Stimulated activated CD8-positive, alpha-beta memory T cell treated with anti-CD3 and anti-CD28 coated beads, Interleukin-15, amount 100 ng/mL, for 48 hours (primary cell): ENCODE measurements around the gene GABBR1.

ENCODE experiments used
- DNase-seq, 2 donors: peaks; one replicate each; pipeline ENCODE4 v3.0.0-alpha.2; 2020; ENCODE audit warnings: low read depth in 2 of 2

Gene GABBR1

DNA sequence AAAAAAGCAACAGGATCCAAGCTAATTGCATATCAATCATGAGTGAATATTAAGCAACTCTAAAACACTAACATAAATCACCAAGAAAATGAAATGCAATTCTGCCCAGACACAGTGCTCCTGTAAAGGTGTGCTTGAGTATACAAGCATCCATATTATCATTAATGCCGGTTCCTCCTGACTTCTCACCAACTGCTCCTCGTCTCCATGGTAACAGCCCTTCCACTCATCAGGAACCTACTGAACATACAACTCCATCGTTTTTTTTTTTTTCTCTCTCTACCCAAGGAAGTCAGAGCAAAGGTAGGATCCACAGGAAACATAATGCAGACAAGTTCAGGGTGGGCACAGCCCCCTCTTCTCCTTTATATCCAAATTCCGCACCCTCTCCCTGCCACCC is 12.4 kb downstream of the GABBR1 start:
- no peak for DNase-seq

- no peak for DNase-seq
Observed at GRCh38 chr6:29619578-29620160, 13.3 kb downstream of the GABBR1 start.

DNA sequence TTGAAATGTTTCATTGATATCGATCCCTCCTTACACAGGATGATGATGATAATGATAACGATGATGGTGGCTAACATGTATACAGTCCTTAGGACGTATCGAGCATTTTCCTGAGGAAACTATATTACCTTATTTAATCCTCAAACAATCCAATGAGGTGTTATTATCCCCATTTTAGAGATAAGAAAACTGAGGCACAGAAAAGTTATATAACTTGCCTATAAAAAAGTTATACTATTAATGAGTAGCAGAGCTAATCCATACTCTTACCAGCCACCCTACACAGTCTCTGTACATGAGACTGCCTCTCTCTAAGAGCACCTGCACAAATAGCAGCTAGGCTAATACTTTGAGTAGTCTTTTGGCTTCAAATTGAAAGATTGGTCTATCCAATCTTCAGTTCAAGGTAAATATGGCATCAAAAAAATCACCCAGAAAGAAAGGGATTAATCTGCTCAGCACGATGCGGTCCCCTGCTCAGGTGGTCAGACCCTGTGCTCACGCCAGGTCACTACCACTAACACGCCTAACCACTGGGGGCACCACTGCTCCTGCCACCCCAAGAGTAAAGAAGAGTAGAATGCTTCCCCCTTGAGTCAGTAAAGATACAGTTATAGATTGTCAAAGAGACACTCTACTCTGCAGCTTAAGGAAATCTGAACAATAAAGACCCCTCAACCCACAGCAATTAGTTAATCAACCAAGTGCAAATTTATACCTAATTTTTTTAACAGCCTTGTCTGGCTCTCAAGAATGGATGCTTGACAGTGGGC is 15.0 kb downstream of the GABBR1 start:
- DNase-seq: no peak

DNA sequence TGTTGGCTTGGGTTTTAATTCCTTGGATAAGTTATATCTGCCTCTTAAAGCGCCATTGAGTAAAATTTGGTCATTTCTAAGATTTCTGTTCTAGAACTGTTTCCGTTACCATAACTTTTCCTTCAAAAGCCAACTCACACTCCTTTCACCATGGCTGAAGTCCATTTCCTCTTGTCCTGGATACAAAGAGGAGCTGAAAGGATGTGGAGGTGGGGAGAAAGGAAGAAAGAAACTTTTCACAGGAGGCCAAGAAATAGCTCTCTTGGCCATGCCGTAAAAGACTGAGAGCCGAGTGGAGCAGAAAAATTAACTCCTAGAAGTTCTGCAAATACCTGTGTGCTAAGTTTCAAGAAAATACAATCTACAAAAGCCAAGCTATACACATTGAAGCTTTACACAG is 21.6 kb downstream of the GABBR1 start:
- DNase-seq: no peak

- DNase-seq: no peak
Observed at GRCh38 chr6:29610540-29610939, 22.4 kb downstream of the GABBR1 start.

DNA sequence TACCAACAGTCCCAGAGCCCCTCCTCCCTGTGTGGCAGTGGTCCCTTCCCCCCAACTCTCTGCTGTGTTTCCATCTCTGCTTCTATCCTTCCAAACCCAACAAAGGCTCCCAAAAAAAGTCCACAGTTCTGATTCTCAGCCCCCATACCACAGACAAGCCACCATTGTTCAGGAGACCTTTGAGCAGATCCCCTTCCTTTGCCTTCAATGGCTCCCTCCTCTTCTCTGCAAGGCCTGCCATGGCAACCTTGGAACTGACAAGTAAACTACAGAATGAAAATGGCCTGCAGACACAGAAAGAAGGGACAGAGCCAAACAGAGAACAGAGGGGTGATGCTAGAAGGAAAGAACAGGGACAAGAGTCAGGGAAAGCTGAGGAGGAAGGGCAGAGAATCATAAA is 24.9 kb downstream of the GABBR1 start:
- DNase-seq: no peak

DNA sequence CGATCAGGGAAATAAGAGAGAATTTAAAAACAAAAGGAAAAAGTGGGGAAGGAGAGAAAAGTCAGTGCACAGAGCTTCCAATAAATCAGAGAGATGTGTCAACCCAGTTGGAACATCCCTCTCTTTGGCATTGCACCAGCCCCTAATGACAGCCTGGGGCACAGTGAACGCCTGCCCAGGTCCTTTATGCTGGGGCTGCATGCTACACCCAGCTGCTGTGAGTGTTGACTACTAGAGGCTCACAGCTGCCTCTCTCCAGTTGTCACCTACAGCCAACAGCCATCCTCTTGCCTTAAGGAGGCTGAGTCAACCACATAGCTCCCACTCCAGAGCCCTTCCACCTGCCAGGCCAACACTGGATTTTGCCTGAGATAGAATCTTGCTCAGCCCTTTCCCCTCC is 29.1 kb downstream of the GABBR1 start:
- DNase-seq: no peak

- no peak for DNase-seq
Observed at GRCh38 chr6:29603456-29603855, 29.5 kb downstream of the GABBR1 start.

- no peak for DNase-seq
Observed at GRCh38 chr6:29602564-29603361, 30.2 kb downstream of the GABBR1 start.

GRCh38 chr6:29598172-29598747 is 34.7 kb downstream of the GABBR1 start:
- DNase-seq: no peak

DNA sequence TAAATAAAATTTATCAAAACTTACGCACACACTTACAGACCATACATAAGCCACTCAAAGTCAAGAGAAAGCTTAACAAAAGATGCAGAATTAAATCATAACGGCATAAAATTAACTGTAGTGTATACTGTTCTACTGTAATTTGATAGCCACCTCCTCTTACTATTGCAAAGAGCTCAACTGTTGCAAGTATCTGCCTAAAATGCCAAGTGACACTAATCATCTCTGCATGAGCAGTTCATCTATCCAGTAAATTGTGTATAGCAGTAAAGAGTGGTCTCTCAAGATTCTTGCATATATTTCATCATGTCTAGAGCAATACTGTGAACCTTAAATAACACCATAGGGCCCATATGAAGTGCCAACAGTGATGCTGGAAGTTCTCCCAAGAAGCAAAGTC is 35.8 kb downstream of the GABBR1 start:
- DNase-seq: no peak

DNA sequence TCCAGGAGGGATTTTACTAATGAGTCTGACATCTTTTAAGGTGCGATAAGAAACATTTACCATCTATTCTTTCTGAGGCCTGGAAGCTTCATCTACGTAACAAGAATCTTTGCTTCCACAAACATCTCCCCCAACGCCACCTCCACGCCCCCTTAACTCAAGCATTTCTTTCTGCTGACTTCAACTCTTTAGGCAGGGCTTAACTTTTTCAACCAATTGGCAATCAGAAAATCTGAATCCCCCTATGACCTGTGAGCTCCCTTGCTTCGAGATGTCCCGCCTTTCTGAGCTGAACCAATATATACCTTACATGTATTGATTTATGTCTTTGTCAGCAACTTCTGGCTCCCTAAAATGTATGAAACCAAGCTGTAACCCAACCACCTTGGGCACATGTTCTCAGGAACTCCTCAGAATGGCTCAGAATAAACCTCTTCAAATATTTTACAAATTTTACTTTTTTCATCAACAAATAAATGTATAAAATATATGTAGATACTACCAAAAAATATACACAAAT is 36.5 kb downstream of the GABBR1 start:
- no peak for DNase-seq

DNA sequence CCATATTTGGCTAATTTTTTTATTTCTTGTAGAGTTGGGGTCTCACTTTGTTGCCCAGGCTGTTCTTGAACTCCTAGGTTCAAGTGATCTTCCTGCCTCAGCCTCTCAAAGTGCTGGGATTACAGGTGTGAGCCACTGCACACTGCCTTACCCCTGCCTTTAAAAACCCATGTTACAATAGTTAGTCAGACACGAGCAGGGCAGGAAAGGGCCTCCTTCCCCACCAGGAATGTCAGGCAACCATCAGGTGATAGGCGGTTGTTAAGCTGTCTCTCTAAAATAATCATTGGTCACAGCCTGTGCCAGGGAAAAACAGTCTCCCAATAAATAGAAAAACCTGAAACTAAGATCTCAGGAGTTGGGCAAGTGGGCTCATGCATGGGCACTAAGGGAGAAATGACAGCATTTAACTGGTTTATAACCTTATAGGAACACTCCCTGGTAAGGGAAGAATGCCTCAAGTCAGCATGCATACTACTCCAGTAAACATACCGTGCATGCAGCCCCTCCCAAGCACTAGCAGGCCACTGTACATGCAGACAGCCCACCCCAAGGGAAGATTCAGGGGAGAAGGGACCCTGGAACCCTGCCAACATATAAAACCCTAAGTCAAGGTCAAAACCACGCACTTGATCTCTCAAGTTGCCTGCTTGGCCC is 39.7 kb downstream of the GABBR1 start:
- DNase-seq: no peak

DNA sequence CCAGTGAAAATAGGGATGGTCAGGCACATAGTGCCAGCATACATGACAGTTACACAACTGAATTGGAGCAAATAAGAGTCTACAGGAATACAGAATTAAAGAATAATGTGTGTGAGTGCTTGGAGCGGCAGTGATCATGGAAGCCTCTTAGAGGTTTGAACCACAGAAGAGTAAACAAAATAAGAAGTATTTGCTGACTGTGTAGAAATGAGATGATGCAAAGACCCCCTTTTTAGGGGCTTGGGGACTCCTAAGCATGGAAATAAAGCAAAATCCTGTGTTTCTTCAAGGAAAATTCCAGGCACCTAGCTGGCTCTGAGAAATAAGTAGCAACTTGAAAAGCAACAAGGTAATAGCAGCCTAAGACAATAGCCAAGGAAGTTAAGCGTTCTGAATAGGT is 41.3 kb downstream of the GABBR1 start:
- DNase-seq: no peak

GRCh38 chr6:29590218-29590808 is 42.7 kb downstream of the GABBR1 start:
- DNase-seq: no peak

DNA sequence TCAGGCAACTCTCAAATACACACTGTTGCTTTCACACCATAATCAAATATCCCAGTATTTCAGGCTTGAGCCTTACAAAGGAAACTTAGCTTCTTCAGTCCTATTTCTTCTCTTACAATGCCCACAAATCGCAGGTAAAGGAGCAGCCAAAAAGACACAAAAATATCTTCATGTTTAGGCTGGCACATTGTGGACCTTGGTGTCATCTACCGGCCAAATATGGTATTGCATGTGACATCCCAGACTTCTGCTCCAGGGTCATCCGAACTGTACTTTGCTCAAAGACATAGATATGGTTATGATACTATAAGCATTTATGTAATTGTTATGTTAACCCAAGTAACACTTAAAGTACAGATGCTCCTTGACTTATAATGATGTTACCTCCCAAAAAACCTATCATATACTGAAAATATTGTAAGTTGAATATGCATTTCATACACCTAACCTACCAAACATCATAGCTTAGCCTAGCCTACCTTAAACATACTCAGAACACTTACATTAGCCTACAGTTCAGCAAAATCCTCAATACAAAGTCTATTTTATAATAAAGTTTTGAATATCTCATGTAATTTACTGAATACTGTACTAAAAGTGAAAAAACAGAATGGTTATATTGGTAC is 43.4 kb downstream of the GABBR1 start:
- DNase-seq: peak; percentile 1 to 8

DNA sequence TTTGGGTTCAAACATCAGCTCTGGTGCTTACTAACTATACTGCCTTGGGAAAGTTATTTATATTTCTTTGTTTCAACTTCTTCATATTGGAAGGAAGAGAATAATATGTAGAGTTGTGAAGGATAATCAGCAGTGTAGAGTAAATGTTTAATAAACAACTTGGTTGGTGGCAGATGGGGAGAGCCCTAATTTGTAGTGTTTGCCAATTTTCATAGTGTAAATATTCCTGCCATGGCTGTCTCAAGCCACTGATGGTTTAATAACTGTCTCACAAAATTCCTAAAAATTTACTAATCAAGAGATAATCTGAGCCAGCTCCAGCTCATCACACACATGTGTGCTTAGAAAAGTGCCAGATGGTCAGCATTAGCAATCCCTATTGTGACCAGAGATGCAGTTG is 48.2 kb downstream of the GABBR1 start, which contains the start of gene OR2H2:
OR2H2 (plus strand) TSS at position 301 of the 400 bp plus-strand sequence. CDS start 2,824 bp downstream, outside the sequence.
- DNase-seq: no peak

- no peak for DNase-seq
Observed at GRCh38 chr6:29577544-29577943, 55.4 kb downstream of the GABBR1 start.

DNA sequence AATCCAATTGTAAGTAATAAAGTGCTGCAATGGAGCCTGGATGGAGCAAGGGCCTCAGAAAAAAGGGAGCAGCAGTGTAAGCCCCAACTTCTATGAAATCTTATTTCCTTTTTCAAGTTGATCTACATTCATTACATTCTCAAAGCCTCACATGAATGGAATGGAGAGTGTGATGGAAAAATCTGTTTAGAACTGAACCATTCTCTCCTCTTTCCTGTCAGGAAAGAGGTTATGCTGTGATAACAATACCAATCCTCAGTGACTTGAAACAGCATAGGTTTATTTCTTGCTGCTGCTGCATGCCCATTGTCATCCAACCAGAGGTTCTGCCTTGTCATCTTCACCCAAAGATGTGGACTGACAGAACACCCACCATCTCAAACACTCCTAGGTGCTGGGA is 56.9 kb downstream of the GABBR1 start:
- DNase-seq: no peak

DNA sequence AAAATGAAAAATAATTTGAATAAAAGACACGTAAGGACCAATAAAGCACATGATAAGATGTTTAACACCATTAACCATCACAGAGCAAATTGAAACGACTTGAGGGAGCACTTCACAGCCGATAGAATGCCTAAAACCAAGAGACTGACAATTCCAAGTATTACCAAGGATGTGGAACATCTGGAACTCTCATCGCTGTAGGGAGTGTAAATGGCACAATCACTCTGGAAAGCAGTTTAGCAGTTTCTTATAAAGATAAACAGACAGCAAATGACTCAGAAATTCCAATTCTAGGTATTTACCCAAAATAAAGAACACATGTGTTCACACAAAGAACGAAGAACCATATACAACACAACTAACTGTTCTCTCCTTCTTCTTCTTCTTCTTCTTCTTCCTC is 65.0 kb downstream of the GABBR1 start:
- no peak for DNase-seq

- no peak for DNase-seq
Observed at GRCh38 chr6:29567541-29567940, 65.4 kb downstream of the GABBR1 start.
